ENCODE results near the gene ABI3BP. TPM values are rescaled to one million over a fixed set of nuclear protein-coding genes. Genes with fewer than 3 reads are reported as not detected.

The ABI3BP gene
- total RNA-seq, 1 experiment from 2014 or later, result 3.1 TPM

DNA sequence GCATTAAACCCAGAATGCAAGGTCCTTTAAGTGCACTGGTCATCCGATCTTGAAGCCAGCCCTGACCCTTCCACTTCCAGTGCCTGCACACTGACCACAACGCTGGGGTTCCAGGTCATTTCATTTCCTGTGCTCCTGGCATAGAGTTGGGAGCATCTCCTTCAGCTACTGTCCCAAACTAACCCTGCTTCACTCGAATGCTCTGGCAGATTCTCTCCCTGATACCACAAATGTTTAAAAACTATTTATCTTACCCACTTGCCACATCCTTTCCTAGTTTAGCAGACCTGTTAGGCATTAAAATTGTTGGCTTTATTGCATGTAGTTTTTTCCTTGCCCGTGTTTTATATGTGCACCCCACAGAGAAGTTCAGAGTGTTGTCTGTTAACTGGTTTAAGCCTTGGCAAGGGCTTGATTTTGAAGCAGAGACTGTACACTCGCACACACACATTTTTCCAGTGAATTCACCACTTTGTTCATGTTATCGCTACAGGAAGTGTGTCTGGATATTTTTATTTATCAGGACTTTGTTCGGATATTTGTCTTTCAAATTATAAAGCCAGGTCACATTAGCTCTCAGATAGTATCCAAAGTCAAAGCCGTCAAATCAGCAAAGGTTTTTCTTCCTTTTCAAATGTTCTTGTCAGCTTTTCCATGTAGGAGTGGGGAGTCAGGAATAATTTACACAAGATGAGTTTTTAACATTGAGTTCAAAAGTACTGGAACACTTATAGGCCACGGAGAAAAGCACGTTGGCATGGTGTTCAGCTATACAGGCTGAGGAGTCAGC lies 77.3 kb downstream of the ABI3BP start:
- no peaks in the 10 kb centered on the region for H3K4me1 Mint-ChIP-seq (ENCODE audit: insufficient read depth, unreplicated experiment)
- no TSS peak for BruUV-seq (replicated peaks)
- no peaks in the 10 kb centered on the region for H3K36me3 Mint-ChIP-seq (ENCODE audit: insufficient read depth, unreplicated experiment)
- ChIA-PET POLR2A (interaction anchor here (0.8 to 0.9 kb wide), 2 partner anchors 15 to 156 kb away, joined by 3 to 5 read pairs; no protein-coding TSS in a partner anchor), CTCF (no interaction called here)
- no peaks in the 10 kb centered on the region for H3K27me3 Mint-ChIP-seq (ENCODE audit: insufficient read depth, unreplicated experiment)
- no peak overlapping the region for H3K4me3 Mint-ChIP-seq (ENCODE audit: unreplicated experiment)
- no peak for DNase-seq (ENCODE audit: unreplicated experiment)
- TF ChIP-seq CTCF (IDR thresholded peaks at IDR 0.05; ENCODE audit: unreplicated experiment), result no peak
- H3K9me3 Mint-ChIP-seq (ENCODE audit: unreplicated experiment), result no peaks in the 10 kb centered on the region
- intact Hi-C loops (cut with micrococcal nuclease), result no loop called here
- no peak overlapping the region for H3K27ac Mint-ChIP-seq (ENCODE audit: low read depth, unreplicated experiment)

- CTCF ChIA-PET, result no interaction called here
- H3K9me3 Mint-ChIP-seq (ENCODE audit: unreplicated experiment), result no peaks in the 10 kb centered on the region
- intact Hi-C loops (cut with micrococcal nuclease), result no loop called here
- no peak overlapping the region for H3K27ac Mint-ChIP-seq (ENCODE audit: low read depth, unreplicated experiment)
- no peaks in the 10 kb centered on the region for H3K36me3 Mint-ChIP-seq (ENCODE audit: insufficient read depth, unreplicated experiment)
- POLR2A ChIA-PET, result interaction anchor here (0.7 kb wide), 1 partner anchor 38 kb away, joined by 3 read pairs; no protein-coding TSS in a partner anchor
- no TSS peak for BruUV-seq (replicated peaks)
- DNase-seq (ENCODE audit: unreplicated experiment), result no peak
- H3K4me3 Mint-ChIP-seq (ENCODE audit: unreplicated experiment), result no peak overlapping the region
- no peaks in the 10 kb centered on the region for H3K4me1 Mint-ChIP-seq (ENCODE audit: insufficient read depth, unreplicated experiment)
- no peak for TF ChIP-seq CTCF (IDR thresholded peaks at IDR 0.05; ENCODE audit: unreplicated experiment)
- no peaks in the 10 kb centered on the region for H3K27me3 Mint-ChIP-seq (ENCODE audit: insufficient read depth, unreplicated experiment)
Observed at GRCh38 chr3:100913870-100914648, 79.2 kb downstream of the ABI3BP start.

DNA sequence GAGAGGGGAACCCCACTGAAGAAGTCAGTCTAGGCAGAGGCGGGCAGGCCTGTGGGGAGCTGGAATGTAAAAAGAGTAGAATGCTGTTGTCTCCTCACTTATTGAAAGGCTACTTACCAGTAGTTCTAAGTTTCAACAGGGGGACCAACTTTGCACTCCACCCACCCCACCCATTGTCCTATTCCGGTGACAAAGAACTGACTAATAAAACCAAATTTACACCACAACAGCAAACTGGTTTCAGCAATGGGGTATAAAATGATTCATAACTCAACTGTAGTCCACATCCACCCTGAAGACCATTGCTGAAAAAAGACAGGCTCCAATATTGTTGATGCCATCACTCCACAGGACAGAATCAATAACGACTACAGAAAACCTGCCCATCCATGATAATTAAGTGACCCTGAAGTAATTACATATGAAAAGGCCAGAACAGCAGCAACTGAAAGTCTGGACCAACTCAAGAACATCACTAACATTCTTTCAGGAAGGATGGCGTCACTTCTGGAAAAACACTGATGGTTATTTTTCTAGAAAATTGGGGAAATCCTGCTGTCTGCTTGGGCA lies 80.2 kb downstream of the ABI3BP start:
- H3K9me3 Mint-ChIP-seq (ENCODE audit: unreplicated experiment), result no peaks in the 10 kb centered on the region
- no peak for TF ChIP-seq CTCF (IDR thresholded peaks at IDR 0.05; ENCODE audit: unreplicated experiment)
- ChIA-PET POLR2A (interaction anchor here (0.7 kb wide), 1 partner anchor 37 kb away, joined by 3 read pairs; no protein-coding TSS in a partner anchor), CTCF (interaction anchor here (0.6 to 0.8 kb wide), 4 partner anchors 9 to 268 kb away, joined by 3 to 5 read pairs (median 4); no protein-coding TSS in a partner anchor)
- no TSS peak for BruUV-seq (replicated peaks)
- intact Hi-C loops (cut with micrococcal nuclease), result no loop called here
- no peaks in the 10 kb centered on the region for H3K4me1 Mint-ChIP-seq (ENCODE audit: insufficient read depth, unreplicated experiment)
- no peak overlapping the region for H3K4me3 Mint-ChIP-seq (ENCODE audit: unreplicated experiment)
- no peak for DNase-seq (ENCODE audit: unreplicated experiment)
- no peaks in the 10 kb centered on the region for H3K27me3 Mint-ChIP-seq (ENCODE audit: insufficient read depth, unreplicated experiment)
- H3K36me3 Mint-ChIP-seq (ENCODE audit: insufficient read depth, unreplicated experiment), result peaks cover 4% of the 10 kb centered on the region
- no peak overlapping the region for H3K27ac Mint-ChIP-seq (ENCODE audit: low read depth, unreplicated experiment)

- Mint-ChIP-seq H3K27ac (ENCODE audit: low read depth, unreplicated experiment) (no peak overlapping the region), H3K36me3 (ENCODE audit: insufficient read depth, unreplicated experiment) (peaks cover 4% of the 10 kb centered on the region), H3K9me3 (ENCODE audit: unreplicated experiment) (no peaks in the 10 kb centered on the region), H3K4me1 (ENCODE audit: insufficient read depth, unreplicated experiment) (no peaks in the 10 kb centered on the region), H3K4me3 (ENCODE audit: unreplicated experiment) (no peak overlapping the region), H3K27me3 (ENCODE audit: insufficient read depth, unreplicated experiment) (no peaks in the 10 kb centered on the region)
- no peak for TF ChIP-seq CTCF (IDR thresholded peaks at IDR 0.05; ENCODE audit: unreplicated experiment)
- ChIA-PET POLR2A (no interaction called here), CTCF (interaction anchor here (0.6 to 0.8 kb wide), 6 partner anchors 10 to 268 kb away, joined by 3 to 5 read pairs (median 4); no protein-coding TSS in a partner anchor)
- intact Hi-C loops (cut with micrococcal nuclease), result no loop called here
- no peak for DNase-seq (ENCODE audit: unreplicated experiment)
- no TSS peak for BruUV-seq (replicated peaks)
Observed at GRCh38 chr3:100912571-100912970, 80.7 kb downstream of the ABI3BP start.
